HepG2 (cell line): ENCODE results near the gene PUM1. TPM values are rescaled to one million over a fixed set of nuclear protein-coding genes. Genes with fewer than 3 reads are reported as not detected.

ENCODE experiments used
- DPF2 ChIP-seq: sonication (generic); formaldehyde crosslinking; IDR thresholded peaks from 2 replicates; pipeline ENCODE4 v1.4.0; 2020; ENCODE audit warnings: mild to moderate bottlenecking, low read depth, missing genetic modification reagents, borderline replicate concordance
- GABPA ChIP-seq, 2 experiments: IDR thresholded peaks; 2 replicates each; pipeline ENCODE4 v1.6.1; 2011 to 2016; ENCODE audit warnings: low read depth in 2 of 2, low read length in 1 of 2, missing biosample characterization in 1 of 2, missing genetic modification characterization in 1 of 2
- JDP2 ChIP-seq: sonication (generic); formaldehyde crosslinking; IDR thresholded peaks from 2 replicates; pipeline ENCODE4 v1.8.1; 2022; ENCODE audit warnings: missing genetic modification reagents, borderline replicate concordance
- MIER3 ChIP-seq: IDR thresholded peaks from 2 replicates; pipeline ENCODE4 v1.6.1; 2016; ENCODE audit warnings: missing compliant biosample characterization, borderline replicate concordance
- TEAD3 ChIP-seq: optimal IDR thresholded peaks from 2 replicates; pipeline ENCODE3; 2016; ENCODE audit warnings: borderline replicate concordance
- YY1 ChIP-seq: IDR thresholded peaks from 2 replicates; pipeline ENCODE4 v1.6.1; 2011; ENCODE audit warnings: low read length, low read depth, moderate library complexity, mild to moderate bottlenecking; ENCODE audit not compliant: insufficient read depth, insufficient replicate concordance
- ZBTB40 ChIP-seq, 2 experiments: fragments of 450-650 bp in 1 of 2; sonication (generic) in 1 of 2; formaldehyde crosslinking in 1 of 2; IDR thresholded peaks; 2 replicates each; pipeline versions ENCODE4 v1.6.1 to v1.8.0; 2016 to 2022; ENCODE audit warnings: antibody characterized with exemption in 1 of 2, mild to moderate bottlenecking in 1 of 2, missing genetic modification reagents in 1 of 2
- ZGPAT ChIP-seq: IDR thresholded peaks from 2 replicates; pipeline ENCODE4 v1.6.1; 2016; ENCODE audit warnings: mild to moderate bottlenecking
- ZNF101 ChIP-seq: sonication (generic); formaldehyde crosslinking; IDR thresholded peaks from 2 replicates; pipeline ENCODE4 v1.4.0; 2020; ENCODE audit warnings: mild to moderate bottlenecking, low read depth, missing genetic modification reagents, borderline replicate concordance
- ZNF142 ChIP-seq: sonication (generic); formaldehyde crosslinking; IDR thresholded peaks from 2 replicates; pipeline ENCODE4 v1.4.0; 2020; ENCODE audit warnings: missing genetic modification reagents
- polyA plus RNA-seq, 8 experiments: library from polyadenylated mRNA; depleted of rRNA in 3 of 8; stranded (reverse) in 7 of 8; unstranded in 1 of 8; fragments of >200 nt; fragmentation: Illumina TruSeq in 4 of 8; extraction: Trizol in 4 of 8; gene quantifications; 2 replicates each; pipeline versions ENCODE4 v1.2.1 to v1.2.3, GENCODE V29; 2011 to 2016; ENCODE audit warnings: low read depth in 4 of 8, missing spikeins in 1 of 8, mixed read lengths in 1 of 8; ENCODE audit not compliant: insufficient read depth in 1 of 8
- total RNA-seq, 5 experiments: library from RNA; depleted of rRNA; stranded (reverse); fragments of >200 nt; fragmentation: Illumina TruSeq; extraction: Trizol; gene quantifications; 2 replicates each; pipeline ENCODE4 v1.2.3, GENCODE V29; 2016; ENCODE audit warnings: low read depth in 1 of 5

PUM1 gene
- total and polyA plus RNA-seq, 2 of the 13 experiments (the other 11 are each of a cell fraction or from before 2014, with no cell fraction given): 64.7 to 91.0 TPM

GRCh38 chr1:31065310-31066217 is at the start of gene PUM1 (continued):
- TF ChIP-seq ZNF142 (peak; percentile 89), TEAD3 (CRISPR knock-in tag) (no peak), JDP2 (CRISPR knock-in tag) (no peak), ZNF101 (CRISPR knock-in tag) (no peak), DPF2 (CRISPR knock-in tag) (no peak), ZGPAT (CRISPR knock-in tag) (peak; percentile 47; the same call in 1 of the 2 replicates), GABPA (IDR thresholded peaks at IDR 0.05; ENCODE audit: low read depth, low read length) (no peak), GABPA (CRISPR knock-in tag; IDR thresholded peaks at IDR 0.05; ENCODE audit: low read depth) (no peak), ZBTB40 (IDR thresholded peaks at IDR 0.05) (no peak), ZBTB40 (CRISPR knock-in tag; IDR thresholded peaks at IDR 0.05) (peak; percentile 67; the same call in 1 of the 2 replicates), YY1 (peak; percentile 97), MIER3 (CRISPR knock-in tag) (no peak)
